ENCODE results near the gene SLC24A3. TPM values are rescaled to one million over a fixed set of nuclear protein-coding genes. Genes with fewer than 3 reads are reported as not detected.

Gene SLC24A3
- total RNA-seq, 1 experiment from 2014 or later = not detected

- BruUV-seq (replicated peaks) = no TSS peak
- no peaks in the 10 kb centered on the region for H3K4me1 ChIP-seq (ENCODE audit: control insufficient read depth, insufficient read depth, low read length)
- no peak overlapping the region for H3K4me3 ChIP-seq (ENCODE audit: low read depth in 2 of 2, low read length in 2 of 2)
- CTCF ChIA-PET = no interaction called here
- intact Hi-C loops (cut with micrococcal nuclease; ENCODE audit: unreplicated experiment) (no loop called here), in situ Hi-C loops (cut with HindIII; ENCODE audit: low pct_unique_long_range_greater_than_20kb, low sequenced_read_pairs) (no loop called here)
- no peaks in the 10 kb centered on the region; the same call in 1 of the 2 replicates for H3K27me3 ChIP-seq (ENCODE audit: control insufficient read depth, insufficient read depth, low read length)
- ATAC-seq = no peak
- no peaks in the 10 kb centered on the region for H3K9me3 ChIP-seq (ENCODE audit: control insufficient read depth, insufficient read depth, low read depth, low read length)
- H3K36me3 ChIP-seq (ENCODE audit: control insufficient read depth, insufficient read depth, low read length) = no peaks in the 10 kb centered on the region
- TF ChIP-seq POLR2AphosphoS5 (IDR thresholded peaks at IDR 0.05; ENCODE audit: low read depth, low read length) (no peak), TCF7L2 (IDR thresholded peaks at IDR 0.05; ENCODE audit: low read depth, low read length) (no peak), SIN3A (IDR thresholded peaks at IDR 0.05; ENCODE audit: borderline replicate concordance, insufficient read depth, low read depth, low read length) (no peak), CTCF (IDR thresholded peaks at IDR 0.05) (no peak)
- POLR2A ChIA-PET = no interaction called here
- DNase-seq (ENCODE audit: low read depth, low spot score) = no peak
- no peak overlapping the region for H3K27ac ChIP-seq (ENCODE audit: low read length)
Observed at GRCh38 chr20:19392344-19393130, 180.1 kb downstream of the SLC24A3 start.

GRCh38 chr20:19396460-19397081 lies 184.1 kb downstream of the SLC24A3 start:
- no peak for DNase-seq (ENCODE audit: low read depth, low spot score)
- ChIA-PET CTCF (no interaction called here), POLR2A (no interaction called here)
- Histone ChIP-seq H3K27me3 (ENCODE audit: control insufficient read depth, insufficient read depth, low read length) (no peaks in the 10 kb centered on the region; the same call in 1 of the 2 replicates), H3K9me3 (ENCODE audit: control insufficient read depth, insufficient read depth, low read depth, low read length) (no peaks in the 10 kb centered on the region), H3K4me3 (ENCODE audit: low read depth in 2 of 2, low read length in 2 of 2) (no peak overlapping the region), H3K36me3 (ENCODE audit: control insufficient read depth, insufficient read depth, low read length) (no peaks in the 10 kb centered on the region), H3K27ac (ENCODE audit: low read length) (no peak overlapping the region), H3K4me1 (ENCODE audit: control insufficient read depth, insufficient read depth, low read length) (no peaks in the 10 kb centered on the region)
- intact Hi-C loops (cut with micrococcal nuclease; ENCODE audit: unreplicated experiment) = no loop called here
- TF ChIP-seq TCF7L2 (IDR thresholded peaks at IDR 0.05; ENCODE audit: low read depth, low read length) (no peak), REST (IDR thresholded peaks at IDR 0.05; ENCODE audit: insufficient read depth in 1 of 2, low read depth in 2 of 2, low read length in 1 of 2) (no peak), SIN3A (IDR thresholded peaks at IDR 0.05; ENCODE audit: borderline replicate concordance, insufficient read depth, low read depth, low read length) (no peak), POLR2AphosphoS5 (IDR thresholded peaks at IDR 0.05; ENCODE audit: low read depth, low read length) (no peak), CTCF (IDR thresholded peaks at IDR 0.05) (no peak)
- BruUV-seq (replicated peaks) = no TSS peak
- in situ Hi-C loops (cut with HindIII; ENCODE audit: low pct_unique_long_range_greater_than_20kb, low sequenced_read_pairs) = no loop called here
- no peak for ATAC-seq

Measured in Panc1 (cell line).